ENCODE measurements around the gene DCAF12L1. TPM values are rescaled to one million over a fixed set of nuclear protein-coding genes. Genes with fewer than 3 reads are reported as not detected.

Gene DCAF12L1
- not detected for total RNA-seq

GRCh38 chrX:126552313-126553022, at the start of gene DCAF12L1:
TSS of gene DCAF12L1 (minus strand) at chrX:126552814. CDS start at chrX:126552608, 206 bp downstream.
- no peak within 1 kb of the TSS for H3K27ac Mint-ChIP-seq
- H3K4me3 Mint-ChIP-seq: no peak within 1 kb of the TSS
- no peak for DNase-seq
- H3K9me3 Mint-ChIP-seq: no peaks in the 10 kb centered on the region
- H3K4me1 Mint-ChIP-seq: no peaks in the 10 kb centered on the region
- H3K36me3 Mint-ChIP-seq: peaks cover 1% of the 10 kb centered on the region
- peaks cover 4% of the 10 kb centered on the region for H3K27me3 Mint-ChIP-seq

- no peak overlapping the region for H3K27ac Mint-ChIP-seq
- no peaks in the 10 kb centered on the region for H3K4me1 Mint-ChIP-seq
- DNase-seq: no peak
- H3K4me3 Mint-ChIP-seq: no peak overlapping the region
- H3K27me3 Mint-ChIP-seq: no peaks in the 10 kb centered on the region
- H3K36me3 Mint-ChIP-seq: no peaks in the 10 kb centered on the region
- no peaks in the 10 kb centered on the region for H3K9me3 Mint-ChIP-seq
These were observed 28.3 kb upstream of the DCAF12L1 start for GRCh38 chrX:126580877-126581276.

- Mint-ChIP-seq H3K4me1 (no peaks in the 10 kb centered on the region), H3K27ac (no peak overlapping the region), H3K27me3 (no peaks in the 10 kb centered on the region), H3K9me3 (no peaks in the 10 kb centered on the region), H3K4me3 (no peak overlapping the region), H3K36me3 (no peaks in the 10 kb centered on the region)
- no peak for DNase-seq
These were observed 23.3 kb upstream of the DCAF12L1 start for GRCh38 chrX:126575911-126576310.

GRCh38 chrX:126557151-126557550, 4.5 kb upstream of the DCAF12L1 start:
- Mint-ChIP-seq H3K27ac (no peak overlapping the region), H3K4me3 (no peak overlapping the region), H3K27me3 (no peaks in the 10 kb centered on the region), H3K36me3 (no peaks in the 10 kb centered on the region), H3K4me1 (no peaks in the 10 kb centered on the region), H3K9me3 (no peaks in the 10 kb centered on the region)
- DNase-seq: no peak

GRCh38 chrX:126551725-126552312, 795 bp downstream of the DCAF12L1 start:
- Mint-ChIP-seq H3K36me3 (peaks cover 1% of the 10 kb centered on the region), H3K27ac (no peak overlapping the region), H3K4me1 (no peaks in the 10 kb centered on the region), H3K27me3 (peaks cover 4% of the 10 kb centered on the region), H3K4me3 (no peak overlapping the region), H3K9me3 (no peaks in the 10 kb centered on the region)
- no peak for DNase-seq

- no peak overlapping the region for H3K27ac Mint-ChIP-seq
- H3K27me3 Mint-ChIP-seq: peaks cover 4% of the 10 kb centered on the region
- no peaks in the 10 kb centered on the region for H3K4me1 Mint-ChIP-seq
- H3K36me3 Mint-ChIP-seq: peaks cover 1% of the 10 kb centered on the region
- DNase-seq: no peak
- H3K9me3 Mint-ChIP-seq: no peaks in the 10 kb centered on the region
- H3K4me3 Mint-ChIP-seq: no peak overlapping the region
These were observed 1.3 kb downstream of the DCAF12L1 start for GRCh38 chrX:126551306-126551705.

GRCh38 chrX:126550816-126551215, 1.8 kb downstream of the DCAF12L1 start:
- peaks cover 4% of the 10 kb centered on the region for H3K27me3 Mint-ChIP-seq
- no peak overlapping the region for H3K4me3 Mint-ChIP-seq
- peaks cover 1% of the 10 kb centered on the region for H3K36me3 Mint-ChIP-seq
- H3K4me1 Mint-ChIP-seq: no peaks in the 10 kb centered on the region
- no peak for DNase-seq
- H3K9me3 Mint-ChIP-seq: no peaks in the 10 kb centered on the region
- H3K27ac Mint-ChIP-seq: no peak overlapping the region

GRCh38 chrX:126509923-126510322, 42.7 kb downstream of the DCAF12L1 start:
- no peaks in the 10 kb centered on the region for H3K4me1 Mint-ChIP-seq
- H3K27me3 Mint-ChIP-seq: no peaks in the 10 kb centered on the region
- no peak for DNase-seq
- no peaks in the 10 kb centered on the region for H3K36me3 Mint-ChIP-seq
- no peak overlapping the region for H3K4me3 Mint-ChIP-seq
- H3K9me3 Mint-ChIP-seq: no peaks in the 10 kb centered on the region
- no peak overlapping the region for H3K27ac Mint-ChIP-seq

Data from activated naive CD8-positive, alpha-beta T cell treated with anti-CD3 and anti-CD28 coated beads for 36 hours (primary cell).